OCI-LY1 (cell line): ENCODE measurements around the gene SLC25A51.

Source experiments
- EZH2 ChIP-seq: fragments of 200-600 bp; sonication (generic), shearing (Covaris generic); IDR thresholded peaks from 2 replicates; pipeline ENCODE4 v1.8.0; 2017; ENCODE audit warnings: borderline replicate concordance, mixed run types, mild to moderate bottlenecking, antibody characterized with exemption, low read length, moderate library complexity, mixed read lengths
- TF ChIP-seq, protein P1 (sequence below): fragments of 200-600 bp; sonication (generic), shearing (Covaris generic); IDR thresholded peaks from 2 replicates; pipeline ENCODE4 v1.5.1; 2017; ENCODE audit warnings: mild to moderate bottlenecking, antibody characterized with exemption, low read length, moderate library complexity, mixed read lengths

DNA sequence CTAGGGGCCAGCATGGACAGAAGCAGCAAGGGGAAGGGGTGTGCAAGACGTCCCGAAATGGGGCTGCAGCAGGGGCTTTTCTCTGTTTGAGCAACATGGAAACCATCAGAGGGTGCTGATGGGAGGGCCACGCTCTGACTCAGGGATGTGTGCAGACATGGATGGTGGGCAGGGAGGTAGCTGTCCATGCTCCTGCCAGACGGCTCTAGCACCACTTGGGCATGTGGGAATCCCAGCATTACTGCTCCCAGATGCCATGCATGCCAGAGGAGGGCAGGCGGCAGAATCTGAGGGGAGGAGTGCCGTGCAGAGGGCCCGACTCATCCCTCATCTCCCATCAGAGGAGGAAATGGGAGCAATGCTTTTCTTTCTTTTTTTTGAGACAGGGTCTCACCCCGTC lies 45.6 kb upstream of the SLC25A51 start:
- TF ChIP-seq, protein P1, sequence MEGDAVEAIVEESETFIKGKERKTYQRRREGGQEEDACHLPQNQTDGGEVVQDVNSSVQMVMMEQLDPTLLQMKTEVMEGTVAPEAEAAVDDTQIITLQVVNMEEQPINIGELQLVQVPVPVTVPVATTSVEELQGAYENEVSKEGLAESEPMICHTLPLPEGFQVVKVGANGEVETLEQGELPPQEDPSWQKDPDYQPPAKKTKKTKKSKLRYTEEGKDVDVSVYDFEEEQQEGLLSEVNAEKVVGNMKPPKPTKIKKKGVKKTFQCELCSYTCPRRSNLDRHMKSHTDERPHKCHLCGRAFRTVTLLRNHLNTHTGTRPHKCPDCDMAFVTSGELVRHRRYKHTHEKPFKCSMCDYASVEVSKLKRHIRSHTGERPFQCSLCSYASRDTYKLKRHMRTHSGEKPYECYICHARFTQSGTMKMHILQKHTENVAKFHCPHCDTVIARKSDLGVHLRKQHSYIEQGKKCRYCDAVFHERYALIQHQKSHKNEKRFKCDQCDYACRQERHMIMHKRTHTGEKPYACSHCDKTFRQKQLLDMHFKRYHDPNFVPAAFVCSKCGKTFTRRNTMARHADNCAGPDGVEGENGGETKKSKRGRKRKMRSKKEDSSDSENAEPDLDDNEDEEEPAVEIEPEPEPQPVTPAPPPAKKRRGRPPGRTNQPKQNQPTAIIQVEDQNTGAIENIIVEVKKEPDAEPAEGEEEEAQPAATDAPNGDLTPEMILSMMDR, result no peak
- TF ChIP-seq EZH2, result no peak
